H1 (cell line): ENCODE results near the gene BRCA2. TPM values are rescaled to one million over a fixed set of nuclear protein-coding genes. Genes with fewer than 3 reads are reported as not detected.

Experiments
- CTCF ChIA-PET: fragments of 300-600 bp; sonication (Branson Sonifier 250); formaldehyde crosslinking; loops from one replicate; lab custom pipeline; 2021; ENCODE audit not compliant: partially characterized antibody; lab: Charles Lee
- POLR2A ChIA-PET: fragments of 300-600 bp; sonication (Branson Sonifier 250); formaldehyde crosslinking; loops from one replicate; lab custom pipeline; 2021; ENCODE audit warnings: inconsistent platforms; ENCODE audit not compliant: partially characterized antibody; lab: Charles Lee
- DNase-seq, 2 experiments: peaks; one replicate each; pipeline versions ENCODE4 v3.0.0 to v3.0.0-alpha.2; 2010 to 2022; ENCODE audit warnings: low spot score in 2 of 2, low read depth in 1 of 2, mixed read lengths in 1 of 2
- FAIRE-seq: peaks from 2 replicates; lab custom pipeline; 2011; peaks lifted over from hg19 to GRCh38; lab: Jason Lieb, UNC
- H2AFZ ChIP-seq: 2 replicates; pipeline ENCODE4 v1.8.1; 2012; ENCODE audit warnings: low read length, inconsistent platforms
- H2AK5ac ChIP-seq: 2 replicates; pipeline ENCODE4 v1.6.1; 2013; ENCODE audit warnings: low read depth, low read length
- H2BK120ac ChIP-seq: replicated peaks from 2 replicates; pipeline ENCODE3; 2013; ENCODE audit warnings: low read depth, low read length, inconsistent platforms
- H2BK12ac ChIP-seq: 2 replicates; pipeline ENCODE4 v1.6.1; 2013; ENCODE audit warnings: low read depth, low read length
- H2BK15ac ChIP-seq: 2 replicates; pipeline ENCODE4 v1.6.1; 2013; ENCODE audit warnings: low read length
- H2BK20ac ChIP-seq: 2 replicates; pipeline ENCODE4 v1.6.1; 2013; ENCODE audit warnings: low read length
- H2BK5ac ChIP-seq: 2 replicates; pipeline ENCODE4 v1.6.1; 2013; ENCODE audit warnings: low read depth, low read length
- H3K14ac ChIP-seq: 2 replicates; pipeline ENCODE4 v1.6.1; 2013; ENCODE audit warnings: inconsistent platforms; ENCODE audit not compliant: insufficient read length
- H3K18ac ChIP-seq: 2 replicates; pipeline ENCODE4 v1.6.1; 2013; ENCODE audit warnings: low read length; ENCODE audit errors: extremely low read depth
- H3K23ac ChIP-seq: 2 replicates; pipeline ENCODE4 v1.6.1; 2013; ENCODE audit warnings: inconsistent platforms; ENCODE audit not compliant: insufficient read length
- H3K23me2 ChIP-seq: 2 replicates; pipeline ENCODE4 v1.6.1; 2013; ENCODE audit warnings: low read depth, low read length
- H3K27ac ChIP-seq: 2 replicates; pipeline ENCODE4 v1.6.1; 2011; ENCODE audit warnings: low read depth, low read length, inconsistent platforms
- H3K27me3 ChIP-seq, 4 experiments: replicated peaks in 1 of 4; 1 replicate in 1 of 4; 2 replicates in 3 of 4; pipeline versions ENCODE4 v1.6.1 to v1.8.1; 2011 to 2013; ENCODE audit warnings: low read length in 3 of 4, mild to moderate bottlenecking in 3 of 4, inconsistent platforms in 2 of 4, mixed read lengths in 2 of 4, moderate library complexity in 1 of 4; ENCODE audit not compliant: control insufficient read depth in 3 of 4, insufficient read depth in 3 of 4; ENCODE audit errors: extremely low read depth in 1 of 4
- H3K36me3 ChIP-seq, 4 experiments: 2 replicates each; pipeline versions ENCODE4 v1.6.1 to v1.8.1; 2011 to 2013; ENCODE audit warnings: mild to moderate bottlenecking in 4 of 4, low read length in 3 of 4, moderate library complexity in 2 of 4, control low read depth in 1 of 4, inconsistent platforms in 1 of 4; ENCODE audit not compliant: insufficient read depth in 4 of 4, control insufficient read depth in 2 of 4
- H3K4ac ChIP-seq: replicated peaks from 2 replicates; pipeline ENCODE3; 2013; ENCODE audit warnings: low read length, low read depth, mixed read lengths, inconsistent platforms; ENCODE audit not compliant: insufficient read length
- H3K4me1 ChIP-seq, 4 experiments: replicated peaks in 1 of 4; 1 replicate in 1 of 4; 2 replicates in 3 of 4; pipeline versions ENCODE4 v1.6.1 to v1.8.1; 2011 to 2013; ENCODE audit warnings: low read length in 3 of 4, inconsistent platforms in 2 of 4, mixed read lengths in 1 of 4; ENCODE audit not compliant: insufficient read depth in 4 of 4, control insufficient read depth in 3 of 4
- H3K4me2 ChIP-seq, 2 experiments: 2 replicates each; pipeline versions ENCODE4 v1.6.1 to v1.8.1; 2011 to 2013; ENCODE audit warnings: low read depth in 2 of 2, low read length in 2 of 2, control low read depth in 1 of 2, inconsistent platforms in 1 of 2, mild to moderate bottlenecking in 1 of 2; ENCODE audit not compliant: insufficient read depth in 1 of 2
- H3K4me3 ChIP-seq, 4 experiments: fragments of 200-600, 300-600 bp in 1 of 4; sonication (generic), shearing (Covaris generic), sonication (Bioruptor Twin) in 1 of 4; 2 replicates each; pipeline versions ENCODE4 v1.5.1 to v1.8.1; 2011 to 2016; ENCODE audit warnings: low read length in 4 of 4, low read depth in 3 of 4, control low read depth in 2 of 4, inconsistent platforms in 2 of 4, mild to moderate bottlenecking in 2 of 4, mixed read lengths in 1 of 4, moderate library complexity in 1 of 4; ENCODE audit not compliant: insufficient read depth in 2 of 4; ENCODE audit errors: extremely low read depth in 1 of 4
- H3K56ac ChIP-seq: replicated peaks from 2 replicates; pipeline ENCODE3; 2013; ENCODE audit warnings: low read depth, mild to moderate bottlenecking, mixed read lengths, low read length, inconsistent platforms; ENCODE audit not compliant: insufficient read length
- H3K79me1 ChIP-seq: 2 replicates; pipeline ENCODE4 v1.6.1; 2013; ENCODE audit warnings: low read depth, low read length, control low read depth
- H3K79me2 ChIP-seq, 2 experiments: 2 replicates each; pipeline versions ENCODE4 v1.6.1 to v1.8.1; 2012 to 2013; ENCODE audit warnings: low read length in 2 of 2, mild to moderate bottlenecking in 2 of 2, inconsistent platforms in 1 of 2; ENCODE audit not compliant: insufficient read depth in 2 of 2, control insufficient read depth in 1 of 2
- H3K9ac ChIP-seq, 4 experiments: replicated peaks in 1 of 4; 1 replicate in 1 of 4; 2 replicates in 3 of 4; pipeline versions ENCODE4 v1.6.1 to v1.8.1; 2011 to 2013; ENCODE audit warnings: low read depth in 3 of 4, low read length in 3 of 4, control low read depth in 2 of 4, mild to moderate bottlenecking in 2 of 4, moderate library complexity in 2 of 4, inconsistent platforms in 1 of 4; ENCODE audit errors: extremely low read depth in 1 of 4
- H3K9me3 ChIP-seq, 2 experiments: 2 replicates each; pipeline versions ENCODE4 v1.6.1 to v1.8.1; 2012 to 2013; ENCODE audit warnings: mild to moderate bottlenecking in 2 of 2, moderate library complexity in 2 of 2, control low read depth in 1 of 2, inconsistent platforms in 1 of 2, low read depth in 1 of 2, low read length in 1 of 2, mixed read lengths in 1 of 2; ENCODE audit not compliant: insufficient read depth in 2 of 2
- H4K20me1 ChIP-seq, 2 experiments: replicated peaks in 1 of 2; 2 replicates each; pipeline versions ENCODE3 to v1.8.1; 2011 to 2013; ENCODE audit warnings: inconsistent platforms in 2 of 2, low read length in 2 of 2, mild to moderate bottlenecking in 1 of 2; ENCODE audit not compliant: insufficient read depth in 2 of 2, control insufficient read depth in 1 of 2
- H4K5ac ChIP-seq: 2 replicates; pipeline ENCODE4 v1.6.1; 2013; ENCODE audit warnings: low read length, low read depth, mixed read lengths, inconsistent platforms; ENCODE audit not compliant: insufficient read length
- H4K8ac ChIP-seq: 2 replicates; pipeline ENCODE4 v1.8.0; 2013; ENCODE audit warnings: mild to moderate bottlenecking, moderate library complexity, low read length, inconsistent platforms; ENCODE audit not compliant: insufficient read depth; ENCODE audit errors: extremely low read depth
- H4K91ac ChIP-seq: replicated peaks from 2 replicates; pipeline ENCODE3; 2013; ENCODE audit warnings: low read length, mixed read lengths, inconsistent platforms; ENCODE audit not compliant: insufficient read length
- ASH2L ChIP-seq: fragments of 200-600, 300-600 bp; sonication (generic); IDR thresholded peaks from one replicate; pipeline ENCODE4 v1.7.1; 2017; ENCODE audit warnings: low read length
- ATF2 ChIP-seq: IDR thresholded peaks from 2 replicates; pipeline ENCODE4 v1.6.1; 2012; ENCODE audit warnings: low read length, inconsistent platforms
- EZH2 ChIP-seq: fragments of 200-600 bp; sonication (generic); IDR thresholded peaks from 2 replicates; pipeline ENCODE4 v1.7.1; 2012; ENCODE audit warnings: low read depth, mild to moderate bottlenecking, moderate library complexity, low read length, inconsistent platforms; ENCODE audit not compliant: severe bottlenecking
- FOSL1 ChIP-seq: IDR thresholded peaks from 2 replicates; pipeline ENCODE4 v1.6.1; 2011; ENCODE audit warnings: mild to moderate bottlenecking, low read depth, low read length, moderate library complexity; ENCODE audit not compliant: insufficient read depth
- HDAC2 ChIP-seq, 2 experiments: fragments of 300-600 bp in 1 of 2; sonication (generic) in 1 of 2; IDR thresholded peaks; 2 replicates each; pipeline ENCODE4 v1.6.1; 2011 to 2012; ENCODE audit warnings: low read depth in 2 of 2, low read length in 2 of 2, mild to moderate bottlenecking in 2 of 2, moderate library complexity in 2 of 2, borderline replicate concordance in 1 of 2, inconsistent platforms in 1 of 2
- KDM4A ChIP-seq: IDR thresholded peaks from one replicate; pipeline ENCODE4 v1.7.1; 2012; ENCODE audit warnings: low read depth, mild to moderate bottlenecking, moderate library complexity, low read length, inconsistent platforms; ENCODE audit not compliant: severe bottlenecking
- RAD21 ChIP-seq, 2 experiments: IDR thresholded peaks in 1 of 2; conservative IDR thresholded peaks in 1 of 2; 2 replicates each; pipeline ENCODE4 v1.6.1; 2011; ENCODE audit warnings: low read depth in 2 of 2, low read length in 2 of 2, improper control_type of control experiment in 1 of 2, inconsistent platforms in 1 of 2, mild to moderate bottlenecking in 1 of 2, moderate library complexity in 1 of 2
- RBBP5 ChIP-seq: IDR thresholded peaks from 2 replicates; pipeline ENCODE4 v1.7.1; 2012; ENCODE audit warnings: low read depth, mild to moderate bottlenecking, inconsistent platforms, low read length, moderate library complexity, borderline replicate concordance
- RNF2 ChIP-seq: fragments of 200-900, 300-1000 bp; sonication (generic); IDR thresholded peaks from 2 replicates; pipeline ENCODE4 v1.7.1; 2016; ENCODE audit warnings: borderline replicate concordance, low read depth, mild to moderate bottlenecking, antibody characterized with exemption, low read length; ENCODE audit not compliant: poor library complexity, severe bottlenecking; ENCODE audit errors: missing control alignments
- TEAD4 ChIP-seq: IDR thresholded peaks from 2 replicates; pipeline ENCODE4 v1.6.1; 2012; ENCODE audit warnings: low read depth, low read length, inconsistent platforms, mixed read lengths
- YY1 ChIP-seq: IDR thresholded peaks from 2 replicates; pipeline ENCODE4 v1.6.1; 2011; ENCODE audit warnings: low read depth, mild to moderate bottlenecking, low read length
- WGBS, 2 experiments: shearing (Covaris generic) in 1 of 2; methylation state at CpG; one replicate each; pipeline versions ENCODE4 v1.1.6 to v1.1.7; 2013 to 2015; ENCODE audit warnings: low lambda C conversion rate in 2 of 2, mixed read lengths in 2 of 2, inconsistent platforms in 1 of 2, low coverage in 1 of 2, missing lambda C conversion rate in 1 of 2; ENCODE audit not compliant: insufficient replicate concordance in 2 of 2, insufficient coverage in 1 of 2, insufficient read length in 1 of 2; ENCODE audit errors: extremely low coverage in 1 of 2, missing lambda C conversion rate in 1 of 2; 5-methylcytosine and 5-hydroxymethylcytosine counted together
- polyA plus RNA-seq, 7 experiments: library from polyadenylated mRNA; depleted of rRNA in 3 of 7; stranded (reverse) in 5 of 7; unstranded in 2 of 7; fragments of >200 nt in 5 of 7; fragments of 200-250 nt in 2 of 7; gene quantifications; 1 replicate in 5 of 7; 2 replicates in 1 of 7; 4 replicates in 1 of 7; pipeline versions ENCODE4 v1.2.1 to v1.2.3, GENCODE V29; 2011 to 2013; ENCODE audit warnings: missing spikeins in 2 of 7, mixed read lengths in 2 of 7
- total RNA-seq: library from RNA; stranded (reverse); fragmentation: NEBNext Ultra II Directional; extraction: Animal tissue kit (Norgen Biotek cat#: 25700); gene quantifications from 2 replicates; pipeline ENCODE4 v1.2.1, GENCODE V29; 2021

The BRCA2 gene
- total and polyA plus RNA-seq, 2 of the 8 experiments (the other 6 are each of a cell fraction or from before 2014, with no cell fraction given), result 4.2 to 24.9 TPM

DNA sequence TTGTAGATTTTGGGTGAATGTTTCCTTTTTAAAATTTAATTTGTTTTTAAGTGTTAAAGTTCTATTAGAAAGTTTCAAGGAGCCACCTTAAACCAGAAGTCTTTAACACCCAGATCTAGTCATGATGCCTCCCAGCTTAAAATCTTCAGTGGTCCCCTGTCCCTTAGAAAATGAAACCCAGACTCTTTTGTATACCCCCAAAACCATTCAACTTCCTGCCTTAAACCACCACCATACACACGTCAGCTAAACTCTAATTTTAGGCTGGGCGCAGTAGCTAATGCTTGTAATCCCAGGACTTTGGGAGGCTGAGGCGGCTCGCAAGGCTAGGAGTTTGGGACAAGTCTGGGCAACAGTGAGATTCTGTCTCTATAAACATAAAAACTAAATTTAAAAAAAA lies 74.7 kb downstream of the BRCA2 start:
- Histone ChIP-seq H3K23ac (no peak overlapping the region), H4K20me1 (no peaks in the 10 kb centered on the region), H2BK15ac (no peak overlapping the region), H3K4ac (no peak overlapping the region), H3K9ac (no peak overlapping the region), H2BK120ac (no peak overlapping the region), H2AK5ac (no peak overlapping the region), H3K9me3 (no peaks in the 10 kb centered on the region), H2BK20ac (no peak overlapping the region), H3K79me1 (no peaks in the 10 kb centered on the region), H3K27ac (no peak overlapping the region), H2BK12ac (no peak overlapping the region), H3K4me2 (no peak overlapping the region), H3K56ac (no peak overlapping the region), H3K4me1 (peaks cover 0 to 4% (median under 1%) of the 10 kb centered on the region in 4 experiments; a peak in 2 of 7 replicates), H4K91ac (no peak overlapping the region), H4K5ac (no peak overlapping the region), H4K8ac (no peak overlapping the region), H3K14ac (no peak overlapping the region), H3K36me3 (peaks cover 0 to 5% (median 2%) of the 10 kb centered on the region in 4 experiments; a peak in 2 of 8 replicates), H3K18ac (no peak overlapping the region), H2BK5ac (no peak overlapping the region), H3K27me3 (no peaks in the 10 kb centered on the region), H3K23me2 (no peaks in the 10 kb centered on the region), H3K79me2 (no peaks in the 10 kb centered on the region), H2AFZ (no peak overlapping the region), H3K4me3 (no peak overlapping the region)
- 86% methylated on average over 4 of the region's 4 CpGs; no CpG with 5 or more reads in 1 of the 2 experiments for WGBS, 2 experiments
- POLR2A ChIA-PET, result interaction anchor here (0.9 kb wide), 1 partner anchor 28 kb away, joined by 3 read pairs; no protein-coding TSS in a partner anchor
- DNase-seq, result no peak
- FAIRE-seq, result no peak
- CTCF ChIA-PET, result interaction anchor here (0.7 to 1.8 kb wide), 6 partner anchors 8 to 143 kb away, joined by 3 to 7 read pairs (median 4); no protein-coding TSS in a partner anchor
- no peak for TF ChIP-seq HDAC2 (IDR thresholded peaks at IDR 0.05; ENCODE audit: borderline replicate concordance in 1 of 2, low read depth in 2 of 2, low read length in 2 of 2)
- TF ChIP-seq EZH2, result no peak
- no peak for TF ChIP-seq ATF2
- no peak for TF ChIP-seq FOSL1
- TF ChIP-seq RAD21 (IDR thresholded peaks at IDR 0.05 in 1 of 2, conservative IDR thresholded peaks at IDR 0.05 in 1 of 2; ENCODE audit: low read depth in 2 of 2, low read length in 2 of 2), result no peak
- TF ChIP-seq RNF2, result no peak
- TF ChIP-seq ASH2L, result no peak
- no peak for TF ChIP-seq TEAD4
- no peak for TF ChIP-seq KDM4A
- TF ChIP-seq RBBP5, result no peak
- TF ChIP-seq YY1, result no peak
